GM12892 (cell line): ENCODE results near the gene AMBRA1.

Experiments
- POLR2A ChIP-seq: IDR thresholded peaks from 2 replicates; pipeline ENCODE4 v1.6.1; 2011; ENCODE audit warnings: low read depth, low read length, control low read depth
- POLR2AphosphoS5 ChIP-seq: IDR thresholded peaks from 2 replicates; pipeline ENCODE4 v1.6.1; 2011; ENCODE audit warnings: low read depth, low read length, control low read depth

GRCh38 chr11:46559815-46560214 lies 34.0 kb downstream of the AMBRA1 start:
- TF ChIP-seq POLR2AphosphoS5 (no peak), POLR2A (no peak)
